GM12878 (cell line): ENCODE data around the gene APBB3. TPM values are rescaled to one million over a fixed set of nuclear protein-coding genes. Genes with fewer than 3 reads are reported as not detected.

ENCODE experiments used
- CHD2 ChIP-seq: IDR thresholded peaks from 2 replicates; pipeline ENCODE4 v1.6.1; 2011; ENCODE audit warnings: low read depth, low read length, improper control_type of control experiment, borderline replicate concordance
- FOS ChIP-seq: IDR thresholded peaks from 3 replicates; pipeline ENCODE4 v1.6.1; 2011; ENCODE audit warnings: borderline replicate concordance; ENCODE audit not compliant: insufficient read length; ENCODE audit errors: extremely low read depth
- HDAC6 ChIP-seq: fragments of 200-600 bp; sonication (generic); IDR thresholded peaks from one replicate; pipeline ENCODE4 v1.8.0; 2017; ENCODE audit warnings: antibody characterized with exemption; ENCODE audit not compliant: unreplicated experiment
- MYB ChIP-seq: fragments of 150-350 bp; IDR thresholded peaks from 2 replicates; pipeline ENCODE4 v1.6.1; 2014; ENCODE audit warnings: mild to moderate bottlenecking, low read depth, low read length, borderline replicate concordance
- NR2C2 ChIP-seq: IDR thresholded peaks from 2 replicates; pipeline ENCODE4 v1.6.1; 2011; ENCODE audit warnings: borderline replicate concordance, low read depth; ENCODE audit not compliant: control insufficient read depth, insufficient read length
- RB1 ChIP-seq: fragments of 450-650 bp; formaldehyde crosslinking; IDR thresholded peaks from 2 replicates; pipeline ENCODE4 v1.6.1; 2017; ENCODE audit warnings: mild to moderate bottlenecking, borderline replicate concordance
- YBX1 ChIP-seq: fragments of 450-650 bp; IDR thresholded peaks from 2 replicates; pipeline ENCODE4 v1.6.1; 2016; ENCODE audit warnings: antibody characterized with exemption
- polyA plus RNA-seq, 11 experiments: library from polyadenylated mRNA; depleted of rRNA in 4 of 11; unstranded in 6 of 11; stranded (reverse) in 5 of 11; fragments of >200 nt; fragmentation: Nextera tagmentation in 4 of 11; fragmentation: Illumina TruSeq in 1 of 11; extraction: Ambion mirVana in 4 of 11; extraction: Trizol in 1 of 11; gene quantifications; 1 replicate in 1 of 11; 2 replicates in 10 of 11; pipeline versions ENCODE4 v1.2.1 to v1.2.3, GENCODE V29; 2011 to 2016; ENCODE audit warnings: inconsistent platforms in 2 of 11, missing spikeins in 2 of 11, low read depth in 1 of 11
- total RNA-seq, 4 experiments: library from RNA; depleted of rRNA in 3 of 4; stranded (reverse); fragments of >200 nt in 3 of 4; fragmentation: Illumina TruSeq in 1 of 4; extraction: Trizol in 1 of 4; gene quantifications; 2 replicates each; pipeline versions ENCODE4 v1.2.1 to v1.2.3, GENCODE V29; 2013 to 2021
- TF ChIP-seq, protein P1 (sequence below): fragments of 150-350 bp; IDR thresholded peaks from 2 replicates; pipeline ENCODE4 v1.6.1; 2016; ENCODE audit warnings: low read depth, low read length
- TF ChIP-seq, protein P2 (sequence below): fragments of 150-350 bp; IDR thresholded peaks from 2 replicates; pipeline ENCODE4 v1.6.1; 2014; ENCODE audit warnings: mild to moderate bottlenecking, low read depth, low read length

APBB3 gene
- total and polyA plus RNA-seq, 10 of the 15 experiments (the other 5 are each of a cell fraction or from before 2014, with no cell fraction given), result 0.35 to 33.3 (median 14.3) TPM

GRCh38 chr5:140570488-140570887 is 6.1 kb upstream of the APBB3 start (continued):
- TF ChIP-seq RB1 (no peak), HDAC6 (no peak), MYB (no peak), NR2C2 (no peak), FOS (no peak), YBX1 (no peak), CHD2 (no peak)
- TF ChIP-seq, protein P1, sequence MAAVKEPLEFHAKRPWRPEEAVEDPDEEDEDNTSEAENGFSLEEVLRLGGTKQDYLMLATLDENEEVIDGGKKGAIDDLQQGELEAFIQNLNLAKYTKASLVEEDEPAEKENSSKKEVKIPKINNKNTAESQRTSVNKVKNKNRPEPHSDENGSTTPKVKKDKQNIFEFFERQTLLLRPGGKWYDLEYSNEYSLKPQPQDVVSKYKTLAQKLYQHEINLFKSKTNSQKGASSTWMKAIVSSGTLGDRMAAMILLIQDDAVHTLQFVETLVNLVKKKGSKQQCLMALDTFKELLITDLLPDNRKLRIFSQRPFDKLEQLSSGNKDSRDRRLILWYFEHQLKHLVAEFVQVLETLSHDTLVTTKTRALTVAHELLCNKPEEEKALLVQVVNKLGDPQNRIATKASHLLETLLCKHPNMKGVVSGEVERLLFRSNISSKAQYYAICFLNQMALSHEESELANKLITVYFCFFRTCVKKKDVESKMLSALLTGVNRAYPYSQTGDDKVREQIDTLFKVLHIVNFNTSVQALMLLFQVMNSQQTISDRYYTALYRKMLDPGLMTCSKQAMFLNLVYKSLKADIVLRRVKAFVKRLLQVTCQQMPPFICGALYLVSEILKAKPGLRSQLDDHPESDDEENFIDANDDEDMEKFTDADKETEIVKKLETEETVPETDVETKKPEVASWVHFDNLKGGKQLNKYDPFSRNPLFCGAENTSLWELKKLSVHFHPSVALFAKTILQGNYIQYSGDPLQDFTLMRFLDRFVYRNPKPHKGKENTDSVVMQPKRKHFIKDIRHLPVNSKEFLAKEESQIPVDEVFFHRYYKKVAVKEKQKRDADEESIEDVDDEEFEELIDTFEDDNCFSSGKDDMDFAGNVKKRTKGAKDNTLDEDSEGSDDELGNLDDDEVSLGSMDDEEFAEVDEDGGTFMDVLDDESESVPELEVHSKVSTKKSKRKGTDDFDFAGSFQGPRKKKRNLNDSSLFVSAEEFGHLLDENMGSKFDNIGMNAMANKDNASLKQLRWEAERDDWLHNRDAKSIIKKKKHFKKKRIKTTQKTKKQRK, result no peak
- TF ChIP-seq, protein P2, sequence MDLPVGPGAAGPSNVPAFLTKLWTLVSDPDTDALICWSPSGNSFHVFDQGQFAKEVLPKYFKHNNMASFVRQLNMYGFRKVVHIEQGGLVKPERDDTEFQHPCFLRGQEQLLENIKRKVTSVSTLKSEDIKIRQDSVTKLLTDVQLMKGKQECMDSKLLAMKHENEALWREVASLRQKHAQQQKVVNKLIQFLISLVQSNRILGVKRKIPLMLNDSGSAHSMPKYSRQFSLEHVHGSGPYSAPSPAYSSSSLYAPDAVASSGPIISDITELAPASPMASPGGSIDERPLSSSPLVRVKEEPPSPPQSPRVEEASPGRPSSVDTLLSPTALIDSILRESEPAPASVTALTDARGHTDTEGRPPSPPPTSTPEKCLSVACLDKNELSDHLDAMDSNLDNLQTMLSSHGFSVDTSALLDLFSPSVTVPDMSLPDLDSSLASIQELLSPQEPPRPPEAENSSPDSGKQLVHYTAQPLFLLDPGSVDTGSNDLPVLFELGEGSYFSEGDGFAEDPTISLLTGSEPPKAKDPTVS, result no peak
